Uterus (tissue), 2 donors: ENCODE data around the gene ANKRD40CL.

Source experiments
- POLR2A ChIP-seq, 2 donors: fragments of 450-650 bp; IDR thresholded peaks; one replicate each; pipeline ENCODE4 v1.6.1; 2016; ENCODE audit warnings: antibody characterized with exemption in 2 of 2, mild to moderate bottlenecking in 1 of 2, moderate library complexity in 1 of 2
- TF ChIP-seq, protein P1 (sequence below), 4 experiments: fragments of 200-600 bp in 2 of 4; fragments of 450-650 bp in 2 of 4; sonication (generic) in 2 of 4; IDR thresholded peaks; one replicate each; pipeline ENCODE4 v1.5.1; 2016 to 2019; ENCODE audit warnings: antibody characterized with exemption in 4 of 4, mild to moderate bottlenecking in 2 of 4, moderate library complexity in 1 of 4

DNA sequence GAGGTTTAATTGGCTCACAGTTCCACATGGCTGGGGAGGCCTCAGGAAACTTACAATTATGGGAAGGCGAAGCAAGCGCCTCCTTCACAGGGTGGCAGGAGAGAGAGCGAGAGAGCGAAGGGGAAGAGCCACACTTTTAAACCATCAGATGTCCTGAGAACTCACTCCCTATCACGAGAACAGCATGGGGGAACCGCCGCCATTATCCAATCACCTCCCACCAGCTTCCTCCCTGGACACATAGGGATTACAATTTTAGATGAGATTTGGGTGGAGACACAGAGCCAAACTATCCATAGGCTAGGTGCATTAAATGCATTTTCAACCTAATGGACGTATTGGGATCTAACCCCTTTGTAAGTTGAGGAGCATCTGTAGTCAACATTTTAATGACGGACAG is 54.7 kb downstream of the ANKRD40CL start:
- TF ChIP-seq, protein P1, sequence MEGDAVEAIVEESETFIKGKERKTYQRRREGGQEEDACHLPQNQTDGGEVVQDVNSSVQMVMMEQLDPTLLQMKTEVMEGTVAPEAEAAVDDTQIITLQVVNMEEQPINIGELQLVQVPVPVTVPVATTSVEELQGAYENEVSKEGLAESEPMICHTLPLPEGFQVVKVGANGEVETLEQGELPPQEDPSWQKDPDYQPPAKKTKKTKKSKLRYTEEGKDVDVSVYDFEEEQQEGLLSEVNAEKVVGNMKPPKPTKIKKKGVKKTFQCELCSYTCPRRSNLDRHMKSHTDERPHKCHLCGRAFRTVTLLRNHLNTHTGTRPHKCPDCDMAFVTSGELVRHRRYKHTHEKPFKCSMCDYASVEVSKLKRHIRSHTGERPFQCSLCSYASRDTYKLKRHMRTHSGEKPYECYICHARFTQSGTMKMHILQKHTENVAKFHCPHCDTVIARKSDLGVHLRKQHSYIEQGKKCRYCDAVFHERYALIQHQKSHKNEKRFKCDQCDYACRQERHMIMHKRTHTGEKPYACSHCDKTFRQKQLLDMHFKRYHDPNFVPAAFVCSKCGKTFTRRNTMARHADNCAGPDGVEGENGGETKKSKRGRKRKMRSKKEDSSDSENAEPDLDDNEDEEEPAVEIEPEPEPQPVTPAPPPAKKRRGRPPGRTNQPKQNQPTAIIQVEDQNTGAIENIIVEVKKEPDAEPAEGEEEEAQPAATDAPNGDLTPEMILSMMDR (IDR thresholded peaks at IDR 0.05): no peak
- no peak for TF ChIP-seq POLR2A (IDR thresholded peaks at IDR 0.05)
